ENCODE data around the gene KCTD21.

KCTD21 gene

GRCh38 chr11:78149646-78150045 lies 38.8 kb downstream of the KCTD21 start:
- DNase-seq (ENCODE audit: low read depth in 1 of 2, low spot score in 1 of 2), result no peak
- Histone ChIP-seq H3K4me3 (replicated peaks; ENCODE audit: insufficient read depth, low read length) (no peak overlapping the region), H3K27me3 (ENCODE audit: insufficient read depth, poor library complexity, severe bottlenecking) (no peaks in the 10 kb centered on the region), H3K27ac (replicated peaks) (no peak overlapping the region)
- TF ChIP-seq SPI1 (IDR thresholded peaks at IDR 0.05; ENCODE audit: borderline replicate concordance, low read depth) (no peak), REST (IDR thresholded peaks at IDR 0.05; ENCODE audit: insufficient replicate concordance, low read depth) (no peak), GABPA (IDR thresholded peaks at IDR 0.05; ENCODE audit: low read depth) (no peak), CTCF (IDR thresholded peaks at IDR 0.05; ENCODE audit: insufficient read depth, low read length) (no peak), POLR2AphosphoS5 (IDR thresholded peaks at IDR 0.05; ENCODE audit: low read depth) (no peak)

- Histone ChIP-seq H3K4me3 (replicated peaks; ENCODE audit: insufficient read depth, low read length) (no peak overlapping the region), H3K27me3 (ENCODE audit: insufficient read depth, poor library complexity, severe bottlenecking) (no peaks in the 10 kb centered on the region), H3K27ac (replicated peaks) (no peak overlapping the region)
- TF ChIP-seq POLR2AphosphoS5 (IDR thresholded peaks at IDR 0.05; ENCODE audit: low read depth) (no peak), REST (IDR thresholded peaks at IDR 0.05; ENCODE audit: insufficient replicate concordance, low read depth) (no peak), SPI1 (IDR thresholded peaks at IDR 0.05; ENCODE audit: borderline replicate concordance, low read depth) (no peak)
- no peak for DNase-seq (ENCODE audit: low read depth in 1 of 2, low spot score in 1 of 2)
These were observed 40.6 kb downstream of the KCTD21 start for GRCh38 chr11:78147807-78148206.

- Histone ChIP-seq H3K27ac (replicated peaks) (no peak overlapping the region), H3K27me3 (ENCODE audit: insufficient read depth, poor library complexity, severe bottlenecking) (no peaks in the 10 kb centered on the region), H3K4me3 (replicated peaks; ENCODE audit: insufficient read depth, low read length) (no peak overlapping the region)
- no peak for DNase-seq (ENCODE audit: low read depth in 1 of 2, low spot score in 1 of 2)
- no peak for TF ChIP-seq SPI1 (IDR thresholded peaks at IDR 0.05; ENCODE audit: borderline replicate concordance, low read depth)
- no peak for TF ChIP-seq REST (IDR thresholded peaks at IDR 0.05; ENCODE audit: insufficient replicate concordance, low read depth)
- TF ChIP-seq POLR2AphosphoS5 (IDR thresholded peaks at IDR 0.05; ENCODE audit: low read depth), result no peak
- no peak for TF ChIP-seq CTCF (IDR thresholded peaks at IDR 0.05; ENCODE audit: insufficient read depth, low read length)
- no peak for TF ChIP-seq GABPA (IDR thresholded peaks at IDR 0.05; ENCODE audit: low read depth)
These were observed 42.9 kb downstream of the KCTD21 start for GRCh38 chr11:78145511-78146025.
